OCI-LY1 (cell line): ENCODE data around the gene EDC3.

Experiments
- H2AFZ ChIP-seq: fragments of 200-600 bp; sonication (generic), shearing (Covaris generic); 2 replicates; pipeline ENCODE4 v1.6.0; 2014; ENCODE audit warnings: antibody characterized with exemption, mild to moderate bottlenecking, low read length
- H3F3A ChIP-seq: fragments of 200-600 bp; sonication (generic), shearing (Covaris generic); 2 replicates; pipeline ENCODE4 v1.6.0; 2014; ENCODE audit warnings: mild to moderate bottlenecking, antibody characterized with exemption, low read length, moderate library complexity; ENCODE audit not compliant: insufficient read depth
- H3K27ac ChIP-seq: fragments of 200-600 bp; sonication (generic); 2 replicates; pipeline ENCODE4 v1.5.1; 2014; ENCODE audit warnings: low read length, mixed run types, mild to moderate bottlenecking, low read depth; ENCODE audit not compliant: poor library complexity, severe bottlenecking
- H3K27me3 ChIP-seq: fragments of 200-600 bp; sonication (generic); 2 replicates; pipeline ENCODE4 v1.6.0; 2014; ENCODE audit warnings: antibody characterized with exemption, mild to moderate bottlenecking, low read length, moderate library complexity; ENCODE audit not compliant: insufficient read depth
- H3K36me3 ChIP-seq: fragments of 200-600 bp; sonication (generic); 2 replicates; pipeline ENCODE4 v1.6.1; 2014; ENCODE audit warnings: mild to moderate bottlenecking, antibody characterized with exemption, low read length, moderate library complexity, mixed read lengths; ENCODE audit not compliant: insufficient read depth
- H3K4me1 ChIP-seq: fragments of 200-600 bp; sonication (generic); 2 replicates; pipeline ENCODE4 v1.5.1; 2014; ENCODE audit warnings: mild to moderate bottlenecking, low read length, moderate library complexity; ENCODE audit not compliant: insufficient read depth, severe bottlenecking
- H3K4me2 ChIP-seq: fragments of 200-600 bp; sonication (generic), shearing (Covaris generic); 2 replicates; pipeline ENCODE4 v1.6.1; 2014; ENCODE audit warnings: low read length
- H3K4me3 ChIP-seq: fragments of 200-600 bp; sonication (generic); 2 replicates; pipeline ENCODE4 v1.5.1; 2014; ENCODE audit warnings: low read length, low read depth, mild to moderate bottlenecking, mixed read lengths; ENCODE audit not compliant: poor library complexity, severe bottlenecking
- H3K79me2 ChIP-seq: fragments of 200-600 bp; shearing (Covaris generic); 2 replicates; pipeline ENCODE4 v1.6.1; 2016; ENCODE audit warnings: mixed run types, low read length, mixed read lengths; ENCODE audit not compliant: insufficient read depth
- H3K9ac ChIP-seq: fragments of 200-600 bp; sonication (generic), shearing (Covaris generic); 2 replicates; pipeline ENCODE4 v1.6.1; 2014; ENCODE audit warnings: mild to moderate bottlenecking, low read length, mixed read lengths
- H3K9me2 ChIP-seq: fragments of 200-600 bp; sonication (generic), shearing (Covaris generic); 2 replicates; pipeline ENCODE4 v1.6.1; 2014; ENCODE audit warnings: low read depth, mild to moderate bottlenecking, low read length, mixed read lengths
- H3K9me3 ChIP-seq: fragments of 200-600 bp; shearing (Covaris generic); 2 replicates; pipeline ENCODE4 v1.6.1; 2014; ENCODE audit warnings: low read length, mixed read lengths
- H4K20me1 ChIP-seq: fragments of 200-600 bp; sonication (generic), shearing (Covaris generic); 2 replicates; pipeline ENCODE4 v1.6.0; 2016; ENCODE audit warnings: mild to moderate bottlenecking, low read length; ENCODE audit not compliant: insufficient read depth
- CTCF ChIP-seq: fragments of 200-600 bp; sonication (generic), shearing (Covaris generic); IDR thresholded peaks from 2 replicates; pipeline ENCODE4 v1.5.1; 2017; ENCODE audit warnings: mild to moderate bottlenecking, antibody characterized with exemption, low read length, moderate library complexity, mixed read lengths
- EZH2 ChIP-seq: fragments of 200-600 bp; sonication (generic), shearing (Covaris generic); IDR thresholded peaks from 2 replicates; pipeline ENCODE4 v1.8.0; 2017; ENCODE audit warnings: borderline replicate concordance, mixed run types, mild to moderate bottlenecking, antibody characterized with exemption, low read length, moderate library complexity, mixed read lengths

The EDC3 gene

GRCh38 chr15:74642348-74642733, 53.5 kb downstream of the EDC3 start:
- no peak for TF ChIP-seq CTCF
- TF ChIP-seq EZH2: no peak
- Histone ChIP-seq H3K4me2 (peak overlapping the region; percentile 7), H3K4me3 (no peak overlapping the region), H3K9me3 (no peaks in the 10 kb centered on the region), H3K9ac (peak overlapping the region; percentile 21; the same call in 1 of the 2 replicates), H3F3A (no peaks in the 10 kb centered on the region), H3K79me2 (peaks cover 7% of the 10 kb centered on the region; the same call in 1 of the 2 replicates), H3K9me2 (no peaks in the 10 kb centered on the region), H2AFZ (no peak overlapping the region), H3K27me3 (no peaks in the 10 kb centered on the region), H3K36me3 (peaks cover 27% of the 10 kb centered on the region; the same call in 1 of the 2 replicates), H3K27ac (peak overlapping the region; percentile 73), H4K20me1 (no peaks in the 10 kb centered on the region; the same call in 1 of the 2 replicates), H3K4me1 (peaks cover 35% of the 10 kb centered on the region)

- Histone ChIP-seq H3K4me3 (no peak overlapping the region), H3K27ac (peak overlapping the region; percentile 73), H3K4me2 (no peak overlapping the region), H3K36me3 (peaks cover 39% of the 10 kb centered on the region; the same call in 1 of the 2 replicates), H3K79me2 (peaks cover 7% of the 10 kb centered on the region; the same call in 1 of the 2 replicates), H3K27me3 (no peaks in the 10 kb centered on the region), H4K20me1 (no peaks in the 10 kb centered on the region; the same call in 1 of the 2 replicates), H3K4me1 (peaks cover 35% of the 10 kb centered on the region), H3F3A (no peaks in the 10 kb centered on the region), H3K9ac (no peak overlapping the region), H2AFZ (no peak overlapping the region), H3K9me2 (no peaks in the 10 kb centered on the region), H3K9me3 (no peaks in the 10 kb centered on the region)
- TF ChIP-seq CTCF: no peak
- TF ChIP-seq EZH2: no peak
Observed at GRCh38 chr15:74641151-74641550, 54.7 kb downstream of the EDC3 start.

- no peaks in the 10 kb centered on the region for H3K9me3 ChIP-seq
- no peak overlapping the region for H3K4me3 ChIP-seq
- no peak overlapping the region for H3K9ac ChIP-seq
- H3K4me1 ChIP-seq: peaks cover 15% of the 10 kb centered on the region
- no peaks in the 10 kb centered on the region for H3K27me3 ChIP-seq
- H3K9me2 ChIP-seq: no peaks in the 10 kb centered on the region
- H3F3A ChIP-seq: no peaks in the 10 kb centered on the region
- TF ChIP-seq EZH2 (no peak), CTCF (no peak)
- no peaks in the 10 kb centered on the region for H4K20me1 ChIP-seq
- H3K4me2 ChIP-seq: no peak overlapping the region
- no peaks in the 10 kb centered on the region for H3K79me2 ChIP-seq
- H2AFZ ChIP-seq: no peak overlapping the region
- peaks cover 74% of the 10 kb centered on the region; the same call in 1 of the 2 replicates for H3K36me3 ChIP-seq
- H3K27ac ChIP-seq: peak overlapping the region; percentile 26
Observed at GRCh38 chr15:74636984-74637383, 58.8 kb downstream of the EDC3 start.
